Measurements from ENCODE around the gene NTRK1. TPM values are rescaled to one million over a fixed set of nuclear protein-coding genes. Genes with fewer than 3 reads are reported as not detected.
A peak's percentile ranks its signal among the peaks of the same experiment; 100 is the strongest.

Gene NTRK1
- total and polyA plus RNA-seq, 2 donors (not counting 1 experiment from before 2014, with no cell fraction given), result not detected

GRCh38 chr1:156844102-156844501 lies 16.6 kb upstream of the NTRK1 start:
- Histone ChIP-seq H3K9me3 (ENCODE audit: control extremely low read depth in 1 of 3, control insufficient read depth in 2 of 3, insufficient read depth in 1 of 3, low read length in 2 of 3) (peaks cover 0 to 10% (median 0%) of the 10 kb centered on the region in 3 donors), H3K27ac (ENCODE audit: low read length in 2 of 2) (no peak overlapping the region), H3K4me3 (ENCODE audit: control extremely low read depth in 1 of 5, extremely low read depth in 1 of 5, insufficient read depth in 1 of 5, low read depth in 2 of 5, low read length in 4 of 5) (no peak overlapping the region), H3K4me1 (ENCODE audit: control insufficient read depth in 2 of 2, insufficient read depth in 2 of 2, low read length in 2 of 2) (peaks cover 8 to 12% of the 10 kb centered on the region in 2 donors), H3K9ac (ENCODE audit: low read length) (no peak overlapping the region), H4K20me1 (ENCODE audit: control insufficient read depth, insufficient read depth, low read length, poor library complexity, severe bottlenecking) (no peaks in the 10 kb centered on the region), H2AFZ (ENCODE audit: insufficient read depth, low read depth, low read length, poor library complexity, severe bottlenecking) (no peak overlapping the region), H3K36me3 (replicated peaks in 1 of 2; ENCODE audit: control extremely low read depth in 1 of 2, control insufficient read depth in 1 of 2, extremely low read depth in 1 of 2, insufficient read depth in 2 of 2, low read length in 1 of 2) (no peaks in the 10 kb centered on the region), H3K4me2 (replicated peaks; ENCODE audit: low read depth, low read length, poor library complexity, severe bottlenecking) (no peak overlapping the region), H3K79me2 (ENCODE audit: control insufficient read depth, insufficient read depth, low read length) (no peaks in the 10 kb centered on the region), H3K27me3 (replicated peaks in 1 of 4; ENCODE audit: control extremely low read depth in 1 of 4, control insufficient read depth in 3 of 4, insufficient read depth in 4 of 4, low read length in 3 of 4) (peaks cover 0 to 69% (median 27%) of the 10 kb centered on the region in 4 experiments)
- CTCF ChIA-PET, result no interaction called here
- no peak overlapping the region for H3K4me3 Mint-ChIP-seq
- no peak overlapping the region for H3K27ac Mint-ChIP-seq
- WGBS (ENCODE audit: insufficient coverage), result 30% methylated on average over 5 of the region's 6 CpGs
- POLR2A ChIA-PET, result no interaction called here
- TF ChIP-seq EZH2 (IDR thresholded peaks at IDR 0.05; ENCODE audit: borderline replicate concordance, insufficient read depth, low read depth, low read length, poor library complexity, severe bottlenecking) (no peak), CTCF (IDR thresholded peaks at IDR 0.05) (no peak)
- intact Hi-C loops (cut with micrococcal nuclease), result no loop called here
- ATAC-seq (ENCODE audit: low read depth) (no peak), DNase-seq (no peak)
- H3K27me3 Mint-ChIP-seq, result peaks cover 81% of the 10 kb centered on the region
- H3K9me3 Mint-ChIP-seq (ENCODE audit: insufficient read depth), result no peaks in the 10 kb centered on the region
- peaks cover 16% of the 10 kb centered on the region for H3K4me1 Mint-ChIP-seq

GRCh38 chr1:156844638-156845037 lies 16.0 kb upstream of the NTRK1 start:
- peaks cover 17% of the 10 kb centered on the region for H3K4me1 Mint-ChIP-seq
- no peaks in the 10 kb centered on the region for H4K20me1 ChIP-seq (ENCODE audit: control insufficient read depth, insufficient read depth, low read length, poor library complexity, severe bottlenecking)
- H3K79me2 ChIP-seq (ENCODE audit: control insufficient read depth, insufficient read depth, low read length), result no peaks in the 10 kb centered on the region
- H3K36me3 ChIP-seq (replicated peaks in 1 of 2; ENCODE audit: control extremely low read depth in 1 of 2, control insufficient read depth in 1 of 2, extremely low read depth in 1 of 2, insufficient read depth in 2 of 2, low read length in 1 of 2), result no peaks in the 10 kb centered on the region
- peaks cover 82% of the 10 kb centered on the region for H3K27me3 Mint-ChIP-seq
- 38% methylated on average over 13 of the region's 14 CpGs for WGBS (ENCODE audit: insufficient coverage)
- peaks cover 0 to 9% (median 0%) of the 10 kb centered on the region in 3 donors for H3K9me3 ChIP-seq (ENCODE audit: control extremely low read depth in 1 of 3, control insufficient read depth in 2 of 3, insufficient read depth in 1 of 3, low read length in 2 of 3)
- H2AFZ ChIP-seq (ENCODE audit: insufficient read depth, low read depth, low read length, poor library complexity, severe bottlenecking), result no peak overlapping the region
- no peak for TF ChIP-seq EZH2 (IDR thresholded peaks at IDR 0.05; ENCODE audit: borderline replicate concordance, insufficient read depth, low read depth, low read length, poor library complexity, severe bottlenecking)
- no peak overlapping the region for H3K9ac ChIP-seq (ENCODE audit: low read length)
- CTCF ChIA-PET, result no interaction called here
- no peak overlapping the region for H3K4me3 ChIP-seq (ENCODE audit: control extremely low read depth in 1 of 5, extremely low read depth in 1 of 5, insufficient read depth in 1 of 5, low read depth in 2 of 5, low read length in 4 of 5)
- H3K27ac Mint-ChIP-seq, result no peak overlapping the region
- ATAC-seq (ENCODE audit: low read depth), result no peak
- H3K27ac ChIP-seq (ENCODE audit: low read length in 2 of 2), result no peak overlapping the region
- peaks cover 0 to 68% (median 27%) of the 10 kb centered on the region in 4 experiments for H3K27me3 ChIP-seq (replicated peaks in 1 of 4; ENCODE audit: control extremely low read depth in 1 of 4, control insufficient read depth in 3 of 4, insufficient read depth in 4 of 4, low read length in 3 of 4)
- peak overlapping the region; percentile 26 for H3K4me3 Mint-ChIP-seq
- POLR2A ChIA-PET, result no interaction called here
- intact Hi-C loops (cut with micrococcal nuclease), result no loop called here
- H3K4me2 ChIP-seq (replicated peaks; ENCODE audit: low read depth, low read length, poor library complexity, severe bottlenecking), result peak overlapping the region; percentile 43
- no peaks in the 10 kb centered on the region for H3K9me3 Mint-ChIP-seq (ENCODE audit: insufficient read depth)
- DNase-seq, result no peak
- peaks cover 8 to 12% of the 10 kb centered on the region in 2 donors for H3K4me1 ChIP-seq (ENCODE audit: control insufficient read depth in 2 of 2, insufficient read depth in 2 of 2, low read length in 2 of 2)

Data from B cell (primary cell).